ENCODE measurements around the gene BOLL. TPM values are rescaled to one million over a fixed set of nuclear protein-coding genes. Genes with fewer than 3 reads are reported as not detected.
"Not testable (repeated sequence)": the region's sequence is repeated elsewhere in the genome, so short reads cannot be mapped to it uniquely, and the experiment has no call there.

Gene BOLL
- total RNA-seq, 8 experiments from 2014 or later, result 0.15 to 0.57 (median 0.18) TPM; not detected in 3

DNA sequence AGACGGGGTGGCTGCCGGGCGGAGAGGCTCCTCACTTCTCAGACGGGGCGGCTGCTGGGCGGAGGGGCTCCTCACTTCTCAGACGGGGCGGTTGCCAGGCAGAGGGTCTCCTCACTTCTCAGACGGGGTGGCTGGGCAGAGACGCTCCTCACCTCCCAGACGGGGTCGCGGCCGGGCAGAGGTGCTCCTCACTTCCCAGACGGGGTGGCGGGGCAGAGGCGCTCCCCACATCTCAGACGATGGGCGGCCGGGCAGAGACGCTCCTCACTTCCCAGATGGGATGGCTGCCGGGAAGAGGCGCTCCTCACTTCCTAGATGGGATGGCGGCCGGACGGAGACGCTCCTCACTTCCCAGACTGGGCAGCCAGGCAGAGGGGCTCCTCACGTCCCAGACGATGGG lies 88.5 kb downstream of the BOLL start:
- H3K4me3 ChIP-seq; H3K4me1 ChIP-seq (replicated peaks in 1 of 2); H3K27ac ChIP-seq; in situ Hi-C loops (cut with MboI; ENCODE audit: low pct_unique_long_range_greater_than_20kb in 2 of 9, low sequenced_read_pairs in 9 of 9, unreplicated experiment in 9 of 9); ATAC-seq (replicated peaks in 6 of 8): not testable (repeated sequence)
- WGBS, 10 experiments, result no CpG with 5 or more reads among the region's 29 CpGs

DNA sequence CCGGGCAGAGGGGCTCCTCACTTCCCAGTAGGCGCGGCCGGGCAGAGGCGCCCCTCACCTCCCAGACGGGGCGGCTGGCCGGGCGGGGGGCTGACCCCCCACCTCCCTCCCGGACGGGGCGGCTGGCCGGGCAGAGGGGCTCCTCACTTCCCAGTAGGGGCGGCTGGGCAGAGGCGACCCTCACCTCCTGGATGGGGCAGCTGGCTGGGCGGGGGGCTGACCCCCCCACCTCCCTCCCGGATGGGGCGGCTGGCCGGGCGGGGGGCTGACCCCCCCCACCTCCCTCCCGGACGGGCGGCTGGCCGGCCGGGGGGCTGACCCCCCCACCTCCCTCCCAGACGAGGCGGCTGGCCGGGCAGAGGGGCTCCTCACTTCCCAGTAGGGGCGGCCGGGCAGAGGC lies 89.1 kb downstream of the BOLL start:
- WGBS, 10 experiments, result no CpG with 5 or more reads among the region's 30 CpGs
- ATAC-seq (replicated peaks in 6 of 8); in situ Hi-C loops (cut with MboI; ENCODE audit: low pct_unique_long_range_greater_than_20kb in 2 of 9, low sequenced_read_pairs in 9 of 9, unreplicated experiment in 9 of 9); H3K27ac ChIP-seq; H3K4me3 ChIP-seq; H3K4me1 ChIP-seq (replicated peaks in 1 of 2): not testable (repeated sequence)

DNA sequence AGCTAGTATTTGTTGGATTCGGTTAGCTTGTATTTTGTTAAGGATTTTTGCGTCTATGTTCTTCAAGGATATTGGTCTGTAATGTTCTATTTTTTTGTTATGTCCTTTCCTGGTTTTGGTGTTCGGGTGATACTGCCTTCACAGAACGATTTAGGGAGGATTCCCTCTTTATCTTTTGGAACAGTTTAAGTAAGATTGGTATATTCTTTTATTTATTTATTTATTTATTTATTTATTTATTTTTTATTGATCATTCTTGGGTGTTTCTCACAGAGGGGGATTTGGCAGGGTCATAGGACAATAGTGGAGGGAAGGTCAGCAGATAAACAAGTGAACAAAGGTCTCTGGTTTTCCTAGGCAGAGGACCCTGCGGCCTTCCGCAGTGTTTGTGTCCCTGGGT lies 89.9 kb downstream of the BOLL start:
- WGBS, 10 experiments, result 83 to 100% (median 93%) methylated on average over 2 to 4 of the region's 6 CpGs; no CpG with 5 or more reads in 1 of the 10 experiments
- ATAC-seq (replicated peaks in 6 of 8); H3K4me1 ChIP-seq (replicated peaks in 1 of 2); H3K4me3 ChIP-seq; H3K27ac ChIP-seq; in situ Hi-C loops (cut with MboI; ENCODE audit: low pct_unique_long_range_greater_than_20kb in 2 of 9, low sequenced_read_pairs in 9 of 9, unreplicated experiment in 9 of 9): not testable (repeated sequence)

DNA sequence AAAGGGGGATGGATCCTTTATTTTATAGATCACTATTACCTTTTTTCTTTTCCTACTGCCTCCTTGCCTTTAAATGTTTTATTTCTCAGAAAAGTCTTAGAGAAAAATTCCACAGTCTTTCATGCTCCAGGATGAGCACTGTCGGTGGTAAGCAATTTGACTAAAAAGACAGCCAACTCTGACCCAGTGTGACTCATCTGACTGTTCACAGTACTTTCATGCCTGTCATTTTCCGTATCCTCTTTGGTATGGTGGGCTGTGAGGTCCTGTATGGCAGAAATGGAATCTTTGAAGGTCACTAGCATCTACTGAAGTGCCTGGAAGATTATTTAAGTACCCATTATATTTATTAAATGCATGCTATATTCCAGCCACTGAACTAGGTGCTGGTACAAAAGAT lies 107.6 kb downstream of the BOLL start:
- H3K27ac ChIP-seq, result no peak overlapping the region

DNA sequence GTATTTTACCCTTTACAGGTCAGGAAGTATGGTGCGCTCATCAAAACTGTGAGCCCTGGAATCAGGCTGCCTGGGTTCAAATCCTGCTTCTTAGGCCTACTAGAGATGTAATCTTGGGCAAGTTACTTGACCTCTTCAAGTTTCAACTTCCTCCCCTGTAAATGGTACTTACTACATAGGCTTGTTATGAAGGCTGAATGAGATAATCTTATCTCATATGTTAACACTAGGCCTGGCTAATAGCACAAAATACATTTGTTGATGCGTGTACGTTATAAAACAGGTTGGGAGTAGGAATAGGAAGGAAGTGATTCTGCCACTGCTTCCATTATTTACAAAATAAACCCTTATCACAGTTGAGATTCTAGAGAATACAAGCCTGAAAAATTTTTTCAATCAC lies 108.1 kb downstream of the BOLL start:
- in situ Hi-C loops (cut with MboI; ENCODE audit: low pct_unique_long_range_greater_than_20kb in 2 of 9, low sequenced_read_pairs in 9 of 9, unreplicated experiment in 9 of 9), result no loop called here
- no peak overlapping the region for H3K27ac ChIP-seq
- no peak for ATAC-seq (replicated peaks in 6 of 8)

More for the DNA sequence above, 107.6 kb downstream of the BOLL start:
- WGBS, 10 experiments, result 0 to 86% (median 56%) methylated on average over 1 to 2 of the region's 2 CpGs; no CpG with 5 or more reads in 1 of the 10 experiments
- ATAC-seq (replicated peaks in 6 of 8), result peak in 2 of 8 experiments; percentile 53 to 58
- H3K4me1 ChIP-seq (replicated peaks in 1 of 2), result peaks cover 0 to 11% of the 10 kb centered on the region in 2 donors
- H3K4me3 ChIP-seq, result no peak overlapping the region
- in situ Hi-C loops (cut with MboI; ENCODE audit: low pct_unique_long_range_greater_than_20kb in 2 of 9, low sequenced_read_pairs in 9 of 9, unreplicated experiment in 9 of 9), result no loop called here

More for the DNA sequence above, 108.1 kb downstream of the BOLL start:
- no peak overlapping the region for H3K4me3 ChIP-seq
- H3K4me1 ChIP-seq (replicated peaks in 1 of 2), result peaks cover 0 to 11% of the 10 kb centered on the region in 2 donors
- WGBS, 10 experiments, result 68 to 100% (median 92%) methylated on average over 2 to 3 of the region's 3 CpGs; no CpG with 5 or more reads in 4 of the 10 experiments

Other genes starting within 250 kb of the BOLL start
- gene RFTN2, start 109.7 kb downstream of the BOLL start, total RNA-seq, result 10 to 100 TPM in 1 of 8 experiments, 1 to 10 TPM in 4, under 1 TPM in 3; 0.63 to 22.7 (median 2.3) TPM
- gene MARS2, start 80.0 kb downstream of the BOLL start, total RNA-seq, result 10 to 100 TPM in 3 of 8 experiments, 1 to 10 TPM in 5; 5.4 to 21.0 (median 8.4) TPM
- 10 to 100 TPM in 4 of 8 experiments, 1 to 10 TPM in 4; 7.0 to 16.8 (median 10.1) TPM for gene PLCL1, start 19.3 kb upstream of the BOLL start, total RNA-seq